ENCODE measurements around the gene ELAVL2.
"Not testable (repeated sequence)": the region's sequence is repeated elsewhere in the genome, so short reads cannot be mapped to it uniquely, and the experiment has no call there.

Gene ELAVL2

DNA sequence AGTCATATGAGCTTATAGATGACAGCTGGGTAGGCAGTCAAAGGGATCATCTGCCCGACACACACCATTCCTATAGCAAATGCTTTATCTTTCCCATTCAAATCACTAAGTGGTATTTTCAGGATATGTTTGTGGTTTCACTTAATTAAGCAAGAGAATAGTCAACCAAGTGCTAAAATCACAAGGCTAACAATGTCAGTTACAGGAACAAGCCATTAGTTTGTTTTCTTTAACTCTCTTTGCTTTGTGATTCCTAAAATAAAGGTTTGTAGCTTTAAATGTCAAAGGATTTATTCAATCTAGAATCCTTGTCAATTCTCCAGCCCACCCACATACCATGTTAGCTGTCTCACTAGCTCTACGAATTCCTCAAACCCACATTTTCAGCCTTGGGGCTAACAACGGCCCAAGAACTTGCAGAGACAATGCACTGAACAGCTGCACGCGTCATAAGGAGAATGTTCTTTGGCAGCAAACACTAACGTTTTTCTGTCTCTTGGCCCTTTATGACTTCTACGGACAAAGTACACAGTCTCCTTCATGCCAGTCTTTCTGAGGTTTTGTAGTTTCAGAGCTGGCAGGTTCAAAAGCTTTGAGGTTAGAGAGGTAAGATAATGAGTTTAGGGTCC lies 56.6 kb downstream of the ELAVL2 start:
- peak; percentile 84 for DNase-seq

DNA sequence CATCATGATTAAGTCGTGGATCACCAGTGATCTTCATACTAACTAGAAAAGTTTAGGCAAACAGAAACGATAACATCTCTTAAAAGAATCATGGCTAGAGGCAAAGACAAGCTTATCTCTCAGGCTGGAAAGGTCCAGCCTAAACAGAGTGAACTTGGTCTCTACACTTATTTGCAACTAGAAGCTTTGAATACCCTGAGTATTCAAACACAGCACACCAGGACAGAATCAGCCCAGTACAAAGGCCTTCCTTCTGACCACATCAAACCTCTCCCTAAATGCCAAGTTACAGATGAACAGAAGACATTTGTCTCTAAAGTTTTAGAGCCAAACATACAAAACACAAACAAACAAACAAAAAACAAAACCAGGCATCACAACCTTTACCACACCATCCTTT lies 57.2 kb downstream of the ELAVL2 start:
- no peak for DNase-seq

DNA sequence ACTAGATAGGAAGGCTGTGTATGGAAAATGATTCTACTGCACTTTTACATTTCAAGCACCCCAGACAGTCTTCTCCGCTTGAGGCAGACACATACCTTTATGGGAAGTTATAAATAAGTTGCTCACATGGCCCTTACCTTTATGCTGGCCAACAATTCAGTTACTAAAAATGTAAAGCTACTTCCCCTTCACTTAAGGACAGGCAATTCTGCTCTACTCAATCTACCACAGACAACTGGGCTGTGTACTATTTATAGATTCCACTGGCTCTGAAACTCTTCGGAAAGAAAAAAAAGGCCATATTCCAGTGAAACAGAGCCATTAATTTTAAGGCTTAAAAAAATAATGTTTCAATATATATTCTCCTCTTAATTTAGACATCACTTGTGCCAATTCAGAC lies 59.4 kb downstream of the ELAVL2 start:
- no peak for DNase-seq

DNA sequence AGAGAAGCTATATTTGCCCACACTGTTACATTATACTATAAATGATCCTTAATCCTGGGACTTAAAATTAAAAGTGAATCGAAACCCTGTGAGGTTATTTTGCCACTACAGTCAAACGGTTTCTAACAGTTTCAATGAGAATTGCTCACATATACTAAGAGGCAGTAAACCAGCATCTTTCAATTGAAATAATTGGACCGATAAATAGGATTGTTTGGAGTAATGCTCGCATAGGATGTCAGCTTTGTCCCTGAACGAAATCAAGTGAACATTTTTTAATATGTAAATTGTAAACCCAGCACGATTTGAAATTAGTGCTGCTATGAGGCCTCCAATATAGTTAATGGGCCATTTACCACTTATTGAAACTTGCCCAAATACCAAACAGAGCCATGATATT lies 60.5 kb downstream of the ELAVL2 start:
- no peak for DNase-seq

DNA sequence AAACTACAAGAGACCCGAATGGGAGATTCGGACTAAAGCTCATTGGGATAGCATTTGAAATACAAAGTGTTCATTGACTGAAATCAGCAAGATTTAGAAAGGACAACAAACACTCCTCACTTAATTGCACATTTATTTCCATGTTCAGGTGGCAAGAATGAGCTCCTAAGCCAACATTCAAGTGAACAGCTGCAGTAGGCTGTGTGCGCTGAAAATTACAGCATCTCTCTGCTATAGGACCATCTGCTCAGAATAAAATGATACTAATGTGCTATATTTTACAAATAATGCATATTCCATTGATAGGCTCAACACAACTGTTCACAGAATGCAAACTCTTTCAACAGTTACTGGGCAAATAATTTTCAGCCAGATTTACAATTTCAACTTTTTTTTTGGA lies 61.8 kb downstream of the ELAVL2 start:
- no peak for DNase-seq

DNA sequence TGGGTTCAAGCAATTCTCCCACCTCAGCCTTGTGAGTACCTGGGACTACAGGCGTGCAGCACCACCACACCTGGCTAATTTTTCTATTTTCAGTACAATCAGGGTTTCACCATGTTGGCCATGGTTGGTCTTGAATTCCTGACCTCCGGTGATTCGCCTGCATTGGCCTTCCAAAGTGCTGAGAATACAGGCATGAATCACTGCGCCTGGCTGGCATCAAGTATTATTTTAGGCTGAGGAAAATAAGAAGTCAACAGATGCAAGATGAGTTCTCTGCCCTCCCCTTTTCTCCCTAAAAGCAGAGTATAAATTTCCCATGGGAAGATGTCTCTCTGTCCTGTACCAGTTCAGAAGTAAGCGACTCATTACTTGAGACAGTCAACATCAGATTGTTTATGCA lies 71.5 kb downstream of the ELAVL2 start:
- peak; percentile 4 for DNase-seq

DNA sequence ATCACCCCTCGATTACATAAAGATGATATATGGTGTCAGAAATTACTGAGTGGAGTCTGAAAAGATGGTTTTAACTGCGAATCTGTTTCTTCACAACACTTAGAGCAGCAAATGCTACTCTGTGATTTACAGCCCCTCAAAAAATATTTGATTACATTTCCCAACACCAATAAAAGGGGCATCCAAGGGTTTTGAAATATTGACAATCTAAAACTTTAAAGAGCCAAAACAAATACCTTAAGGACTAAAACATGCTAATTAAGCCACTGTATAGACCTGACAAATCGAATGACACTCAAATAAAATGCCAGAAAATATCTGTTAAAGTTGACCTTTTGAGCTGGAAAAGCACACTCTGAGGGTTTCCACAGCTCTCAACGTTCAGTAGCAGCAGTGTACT lies 73.2 kb downstream of the ELAVL2 start:
- DNase-seq, result no peak

DNA sequence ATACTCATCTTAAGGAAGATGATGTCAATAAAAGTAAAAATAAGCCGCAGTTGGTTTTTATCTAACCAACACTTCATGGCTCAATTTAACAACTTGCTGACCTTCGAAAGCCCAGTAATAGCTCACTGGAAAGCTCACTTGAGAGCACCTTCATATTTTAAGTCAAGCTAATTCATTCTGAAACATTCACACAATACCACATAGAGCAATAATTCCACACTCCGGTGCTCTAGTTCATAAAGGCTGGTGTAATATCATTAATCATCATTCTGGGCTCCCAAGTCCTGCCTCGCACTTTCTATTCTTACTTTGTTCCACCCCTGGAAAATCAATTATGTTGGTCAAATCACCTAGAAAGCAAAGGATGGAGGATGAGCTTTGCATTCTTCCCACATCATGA lies 74.4 kb downstream of the ELAVL2 start:
- DNase-seq, result no peak

DNA sequence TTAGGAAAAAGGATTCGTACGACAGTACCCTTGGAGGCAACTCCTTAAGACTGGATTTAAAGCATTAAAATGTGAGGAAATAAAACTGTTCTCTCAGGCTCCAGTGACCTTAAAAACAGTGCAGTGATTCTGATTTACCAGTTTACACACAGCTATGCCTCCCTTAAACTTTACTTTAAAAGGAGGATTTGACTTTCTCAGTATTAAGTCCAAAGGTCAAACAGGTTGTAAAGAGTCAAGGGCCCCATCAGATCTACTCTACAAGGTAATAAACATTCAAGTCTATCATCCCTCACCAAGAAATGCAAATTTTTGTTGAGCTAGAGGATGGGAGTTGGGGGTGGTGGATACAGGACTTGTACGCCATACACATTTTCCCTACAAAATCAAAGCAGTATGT lies 75.2 kb downstream of the ELAVL2 start:
- no peak for DNase-seq

DNA sequence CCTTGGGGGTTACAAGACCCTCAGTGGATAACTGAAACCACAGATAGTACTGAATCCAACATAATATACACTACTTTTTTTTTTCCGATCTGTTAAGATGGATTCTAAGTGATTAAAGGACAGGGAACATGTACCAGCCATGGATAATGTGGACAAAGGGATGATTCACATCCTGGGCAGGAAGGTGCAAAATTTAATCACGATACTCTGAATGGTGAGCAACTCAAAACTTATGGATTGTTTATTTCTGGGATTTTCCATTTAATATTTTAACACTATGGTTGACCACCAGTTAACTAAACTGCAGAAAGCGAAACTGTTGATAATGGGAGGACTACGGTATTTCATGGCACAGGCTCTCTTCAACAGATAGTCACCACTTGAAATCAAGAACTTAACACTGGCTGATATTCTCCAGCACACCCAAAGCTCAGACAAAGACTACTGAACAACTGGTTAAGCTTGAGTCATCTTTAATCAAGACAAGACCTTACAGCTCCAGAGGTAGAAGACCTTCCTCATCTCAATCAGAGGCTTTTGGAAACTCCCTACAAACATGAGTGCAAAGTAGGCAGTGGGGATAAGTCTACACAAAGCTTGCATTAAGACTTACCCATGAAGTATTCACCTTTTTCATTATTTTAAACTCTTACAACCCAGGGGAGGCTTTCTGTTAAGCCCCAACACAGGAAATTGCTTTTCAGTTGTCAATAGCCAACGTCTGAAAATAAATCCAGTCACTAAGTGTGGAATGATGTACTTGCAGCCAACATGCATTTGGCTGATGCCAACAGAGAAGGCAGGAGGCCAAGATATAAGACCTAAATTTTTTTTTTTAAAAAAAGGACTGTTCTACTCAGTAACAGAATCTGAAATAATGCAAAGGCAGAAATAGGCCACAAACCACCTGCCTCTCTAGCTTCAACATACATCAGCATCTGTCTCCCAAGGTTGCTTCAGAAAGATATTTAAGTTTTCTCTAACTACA lies 78.7 kb downstream of the ELAVL2 start:
- no peak for DNase-seq

DNA sequence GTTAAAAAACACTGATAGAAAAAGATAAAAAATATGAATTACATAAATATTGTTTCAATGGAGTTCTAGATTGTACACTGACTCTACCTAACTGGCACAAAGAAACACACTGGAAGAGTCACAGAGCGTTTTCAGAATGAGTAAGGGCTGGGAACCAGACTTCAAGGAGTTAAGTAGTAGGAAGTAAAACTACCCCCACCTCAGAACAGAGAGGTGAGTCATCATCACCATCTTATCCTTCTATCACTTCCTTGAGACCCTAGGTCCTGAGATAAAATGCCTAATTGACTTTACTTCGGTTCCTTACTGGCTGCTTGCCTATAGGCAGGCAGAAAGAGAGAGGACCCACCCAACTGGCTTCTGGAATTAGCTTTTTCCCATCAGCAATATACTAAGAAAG lies 79.7 kb downstream of the ELAVL2 start:
- no peak for DNase-seq

DNA sequence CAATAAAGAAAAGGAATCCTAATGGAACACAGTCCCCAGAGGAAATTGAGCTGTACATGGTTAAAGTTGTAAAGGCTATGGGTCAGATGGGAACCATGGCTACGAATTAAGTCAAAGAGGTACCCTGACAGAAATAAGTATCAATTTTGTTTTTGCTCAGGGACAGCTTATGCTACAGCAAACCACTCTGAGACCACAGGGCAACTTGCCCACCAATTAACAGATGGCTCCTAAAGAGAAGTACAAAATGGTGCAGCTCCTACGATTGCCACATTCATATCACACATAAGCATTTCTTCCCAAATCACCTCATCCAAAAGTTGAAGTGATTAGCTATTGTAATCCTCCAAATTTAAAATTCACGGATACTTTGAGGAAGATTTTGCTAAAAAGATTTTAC lies 83.0 kb downstream of the ELAVL2 start:
- DNase-seq, result no peak

DNA sequence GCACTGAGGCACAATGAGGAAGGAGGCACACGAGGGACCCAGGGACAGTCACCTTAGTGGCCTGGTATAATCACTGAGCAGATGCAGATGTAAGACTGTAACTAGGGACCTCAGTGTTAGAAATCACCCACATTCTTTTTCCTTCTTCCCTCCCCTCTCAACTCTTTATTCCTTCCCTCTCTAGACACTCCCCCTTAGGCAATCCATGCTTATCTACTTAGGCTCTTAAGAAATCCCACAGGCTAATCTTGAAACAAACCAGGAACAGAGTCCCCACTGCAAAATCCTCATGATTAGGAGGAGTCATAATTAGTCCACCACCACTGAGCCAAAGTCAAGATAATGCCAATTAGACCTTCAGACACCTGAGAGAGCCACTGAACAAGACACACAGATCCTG lies 84.7 kb downstream of the ELAVL2 start:
- no peak for DNase-seq

DNA sequence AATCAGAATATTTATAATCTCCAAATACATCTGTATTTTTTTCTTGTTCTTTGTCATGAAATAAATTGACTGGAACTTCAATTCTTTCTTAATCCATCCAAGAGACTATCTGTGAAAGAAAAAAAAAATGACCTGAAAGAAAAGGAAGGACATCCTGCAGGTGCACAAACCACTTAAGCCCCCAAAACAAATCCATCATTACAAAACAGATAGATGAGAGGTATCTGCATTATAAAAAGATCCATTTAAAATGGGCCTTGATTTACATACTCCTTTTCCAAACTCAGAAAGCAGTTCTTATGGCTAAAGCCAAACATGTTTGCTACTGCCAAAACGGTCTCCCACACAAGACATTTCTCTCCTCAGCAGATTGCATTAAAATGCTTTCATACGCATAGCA lies 85.5 kb downstream of the ELAVL2 start:
- DNase-seq, result no peak

DNA sequence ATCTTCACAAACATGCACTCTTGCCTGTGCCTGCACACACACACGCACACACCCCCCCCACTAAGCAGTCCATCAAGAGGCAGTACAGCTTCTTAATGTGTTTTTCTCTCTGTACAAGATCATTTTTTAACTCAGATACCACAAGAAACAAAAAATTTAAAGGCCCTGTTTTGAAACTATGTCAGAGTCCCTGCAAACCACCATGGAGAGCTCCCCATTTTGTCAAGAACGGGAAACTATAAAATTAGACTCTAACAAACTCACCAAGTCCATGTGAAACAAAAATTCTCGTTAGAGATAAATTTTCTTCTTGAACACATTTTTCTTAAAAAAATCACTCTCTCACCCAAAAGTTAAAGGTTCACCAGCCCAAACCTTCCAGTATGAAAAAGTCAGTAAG lies 86.3 kb downstream of the ELAVL2 start:
- DNase-seq, result no peak

DNA sequence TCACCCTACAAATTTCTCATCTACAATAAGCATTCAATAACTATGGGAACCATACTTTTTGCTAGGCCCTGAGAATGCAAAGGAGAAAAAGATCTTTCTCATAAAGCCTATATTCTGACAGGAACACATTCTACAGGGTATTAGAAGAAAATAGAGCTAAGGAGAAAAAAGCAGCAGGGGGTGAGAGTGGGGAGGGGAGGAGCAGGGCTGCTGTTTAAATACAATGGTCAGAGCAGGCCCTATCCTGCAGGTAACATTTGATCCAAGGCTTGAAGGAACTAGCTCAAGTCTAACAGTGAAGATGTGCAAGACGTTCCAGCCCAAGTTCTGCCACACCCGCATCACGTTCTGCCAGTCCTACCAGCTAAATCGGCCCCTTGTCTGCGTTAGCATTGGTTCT lies 89.7 kb downstream of the ELAVL2 start:
- no peak for DNase-seq

DNA sequence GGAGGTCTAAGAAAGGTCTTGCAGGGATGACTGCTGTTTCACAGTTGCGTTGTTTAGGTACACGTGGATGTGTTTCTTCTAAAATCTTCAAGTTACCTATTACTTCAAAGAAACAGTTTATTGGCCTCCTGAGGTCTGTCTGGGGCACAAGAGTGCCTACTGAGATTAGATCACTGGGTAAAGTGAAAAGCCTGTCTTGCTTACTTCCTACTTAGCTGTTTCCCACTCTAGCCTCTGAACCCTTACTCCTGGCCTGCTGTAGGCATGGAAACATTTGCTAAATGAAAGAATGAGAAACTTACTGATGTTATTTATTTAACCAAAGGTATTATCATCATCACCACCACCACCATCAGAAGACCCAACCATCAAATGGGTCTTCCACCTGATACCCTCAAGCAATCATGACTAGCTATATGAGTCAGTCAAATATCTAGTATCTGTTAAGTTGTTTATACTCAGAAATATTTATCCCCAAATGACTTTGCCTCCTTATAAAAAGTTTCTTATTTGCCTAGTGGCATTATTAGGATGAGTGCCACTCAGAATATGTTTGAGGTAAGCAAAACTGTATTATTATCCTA lies 92.5 kb downstream of the ELAVL2 start:
- DNase-seq, result no peak

DNA sequence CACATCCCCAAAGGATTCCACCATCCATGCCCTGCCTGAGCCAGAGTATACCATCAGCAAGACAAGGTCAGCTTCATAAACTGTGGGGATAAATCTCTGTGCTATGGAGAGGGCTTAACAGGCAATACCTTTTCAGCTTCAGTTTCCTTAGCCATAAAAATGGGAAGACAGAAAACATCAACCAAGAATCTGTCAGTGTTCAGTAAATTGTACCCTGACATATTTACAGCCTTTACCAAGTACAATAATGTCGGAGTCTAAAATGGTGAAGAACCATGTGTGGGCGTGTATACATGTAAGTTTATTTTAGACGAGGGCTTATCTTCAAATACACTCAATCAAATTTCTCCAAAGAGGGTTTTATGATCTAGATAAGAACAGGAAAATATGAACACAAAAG lies 94.7 kb downstream of the ELAVL2 start:
- no peak for DNase-seq

DNA sequence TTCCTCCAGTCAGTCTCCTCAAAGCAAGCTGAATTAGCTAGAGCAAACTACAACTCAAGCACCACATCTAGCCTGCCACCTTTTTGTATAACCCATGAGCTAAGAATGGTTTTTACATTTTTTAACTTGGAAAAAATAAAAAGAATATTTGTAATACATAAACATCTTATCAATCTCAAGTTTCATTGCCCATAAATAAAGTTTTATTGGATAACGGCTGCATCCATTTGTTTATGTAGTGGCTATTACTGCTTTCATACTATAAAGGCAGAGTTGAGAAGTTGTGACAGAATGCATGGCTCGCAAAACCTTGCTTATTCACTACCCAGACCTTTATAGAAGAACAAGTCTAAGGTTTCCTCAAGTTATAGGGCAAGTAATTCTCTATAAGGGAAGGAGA lies 95.7 kb downstream of the ELAVL2 start:
- DNase-seq, result no peak

DNA sequence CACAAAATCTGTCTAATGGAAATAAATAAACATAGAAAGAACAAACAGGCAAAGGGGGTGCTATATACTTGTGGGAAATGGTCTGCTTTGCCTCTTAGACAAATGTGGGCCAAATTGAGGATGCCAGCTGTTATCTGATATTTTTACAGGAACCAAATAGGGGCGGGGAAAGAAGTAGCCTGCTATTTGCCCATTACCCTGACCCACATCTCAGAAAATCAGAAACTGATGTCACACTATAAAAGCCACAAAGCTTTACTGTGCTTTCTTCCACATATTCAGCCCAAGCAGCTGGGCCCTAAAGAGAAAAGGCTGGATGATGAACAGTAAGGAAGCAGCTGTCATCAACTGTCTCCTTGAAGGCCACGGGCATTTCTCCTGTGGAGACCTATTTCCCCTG lies 97.3 kb downstream of the ELAVL2 start:
- no peak for DNase-seq

DNA sequence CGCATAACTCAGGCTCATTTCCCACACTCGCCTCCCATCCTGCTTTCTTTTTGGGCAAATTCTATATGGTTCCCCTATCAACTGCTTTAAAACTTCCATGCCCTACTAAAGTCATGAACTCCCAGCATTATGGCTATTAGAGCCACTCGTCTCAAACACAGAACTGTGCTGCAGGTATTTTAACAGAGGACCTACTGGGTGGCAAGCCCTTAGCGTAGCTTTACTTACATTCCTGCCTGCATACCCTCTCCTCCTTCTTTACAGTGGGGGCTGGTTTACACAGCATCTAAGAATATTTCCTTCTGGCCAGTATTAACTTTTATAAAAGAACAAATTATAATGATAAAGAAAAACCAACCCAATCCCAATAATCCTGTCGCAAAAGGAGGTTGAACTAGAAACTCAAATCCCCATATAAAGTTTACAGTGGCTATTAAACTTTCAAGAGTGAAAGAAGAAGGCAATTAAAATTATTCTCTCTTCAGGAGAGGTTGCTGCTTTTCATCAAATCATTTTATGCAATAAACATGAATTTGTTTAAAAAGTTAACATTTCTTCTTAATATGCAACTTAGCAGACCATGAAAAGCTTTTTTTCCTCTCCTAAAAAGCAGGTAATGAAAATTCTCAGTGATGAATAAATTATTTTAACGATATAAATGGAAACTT lies 100.6 kb downstream of the ELAVL2 start:
- no peak for DNase-seq

DNA sequence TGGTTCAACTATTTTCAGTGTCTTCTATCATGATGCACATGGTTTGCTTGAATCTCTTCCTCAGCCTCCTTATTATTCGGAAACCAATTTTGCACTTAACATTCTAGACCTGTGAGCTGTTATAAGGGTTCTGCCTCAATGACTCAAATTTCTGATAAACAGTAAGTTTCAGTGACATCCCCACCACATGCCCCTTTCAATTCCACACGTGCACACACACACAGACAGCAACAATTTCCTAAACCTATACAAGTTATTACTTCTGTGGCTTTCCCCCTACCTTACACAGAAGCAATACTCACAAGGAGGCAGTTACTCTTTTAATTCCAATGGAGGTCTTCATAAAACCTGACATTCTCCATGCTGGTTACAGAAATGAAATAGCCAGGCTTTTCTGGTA lies 102.4 kb downstream of the ELAVL2 start:
- DNase-seq, result no peak

DNA sequence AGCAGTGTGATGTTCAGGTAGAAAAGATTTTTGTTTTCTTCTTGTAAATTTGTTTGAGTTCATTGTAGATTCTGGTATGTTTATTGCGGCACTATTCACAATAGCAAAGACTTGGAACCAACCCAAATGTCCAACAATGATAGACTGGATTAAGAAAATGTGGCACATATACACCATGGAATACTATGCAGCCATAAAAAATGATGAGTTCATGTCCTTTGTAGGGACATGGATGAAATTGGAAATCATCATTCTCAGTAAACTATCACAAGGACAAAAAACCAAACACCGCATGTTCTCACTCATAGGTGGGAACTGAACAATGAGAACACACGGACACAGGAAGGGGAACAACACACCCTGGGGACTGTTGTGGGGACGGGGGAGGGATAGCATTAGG lies 103.0 kb downstream of the ELAVL2 start:
- not testable (repeated sequence) for DNase-seq

DNA sequence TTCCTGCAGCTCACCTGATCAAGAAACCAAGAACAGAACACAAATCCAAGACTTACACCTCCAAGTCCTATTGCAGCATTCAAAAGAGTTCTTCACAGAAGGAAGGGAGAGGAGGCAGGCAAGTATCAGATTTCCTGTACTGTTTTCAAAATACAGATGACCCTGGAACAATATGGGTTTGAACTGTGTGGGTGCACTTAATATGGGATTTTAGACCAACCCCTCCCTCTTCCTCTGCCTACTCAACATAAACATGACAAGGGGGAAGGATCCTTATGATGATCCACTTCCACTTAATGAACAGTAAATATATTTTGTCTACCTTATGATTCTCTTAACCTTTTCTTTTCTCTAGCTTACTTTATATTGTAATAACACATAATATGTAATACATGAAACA lies 104.6 kb downstream of the ELAVL2 start:
- no peak for DNase-seq

All from EL (cell line).